GM18511 (cell line): ENCODE measurements around the gene FIGN.

Experiments used
- ATAC-seq: cut with Tn5 transposase; IDR thresholded peaks from one replicate; pipeline ENCODE4 v1.9.1; 2021; ENCODE audit warnings: mild to moderate bottlenecking, moderate library complexity; ENCODE audit not compliant: unreplicated experiment

The FIGN gene

DNA sequence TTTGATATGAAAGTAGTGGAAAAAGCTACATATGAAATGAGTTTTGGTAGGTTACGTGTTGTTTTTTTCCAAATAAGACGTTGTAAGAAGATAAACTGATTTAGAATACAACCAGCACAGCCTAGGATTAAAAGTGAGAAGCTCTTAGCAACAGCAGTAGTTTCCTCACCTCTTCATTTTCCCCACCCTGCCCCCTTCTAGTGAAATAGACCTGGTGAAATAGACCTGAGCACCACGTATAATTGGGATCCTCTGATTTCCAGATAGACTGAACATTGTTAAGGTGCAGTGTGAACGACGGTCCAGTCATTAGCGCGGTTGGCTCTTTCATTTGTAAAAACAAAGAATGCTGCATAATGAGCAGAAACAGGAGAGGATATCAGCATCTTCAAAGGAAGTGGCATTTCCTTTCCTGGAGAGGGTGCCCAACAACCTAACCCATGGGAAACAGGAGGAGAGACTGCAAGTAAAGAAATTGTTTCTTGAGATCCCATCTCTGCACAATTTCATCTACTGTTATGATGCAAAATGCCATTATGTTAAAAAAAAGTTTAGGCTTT lies 114.3 kb downstream of the FIGN start:
- no peak for ATAC-seq

DNA sequence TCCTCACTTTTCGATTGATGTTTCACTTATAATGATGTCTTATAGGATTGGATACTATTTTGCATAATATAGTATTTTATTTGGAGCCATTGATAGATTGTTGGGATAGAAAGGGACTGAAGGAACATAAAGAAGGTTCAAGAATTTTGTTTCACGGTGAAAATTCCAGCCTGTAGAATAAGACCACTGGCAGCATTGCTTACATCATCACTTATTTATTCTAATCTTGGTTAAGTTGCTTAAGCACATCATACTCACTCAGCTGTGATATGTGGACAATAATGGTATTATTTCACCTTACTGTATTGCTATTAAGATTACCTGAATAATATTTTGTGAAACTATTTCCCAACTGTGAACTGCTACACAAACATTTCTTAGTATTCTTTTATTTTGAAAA lies 118.3 kb downstream of the FIGN start:
- ATAC-seq = no peak

DNA sequence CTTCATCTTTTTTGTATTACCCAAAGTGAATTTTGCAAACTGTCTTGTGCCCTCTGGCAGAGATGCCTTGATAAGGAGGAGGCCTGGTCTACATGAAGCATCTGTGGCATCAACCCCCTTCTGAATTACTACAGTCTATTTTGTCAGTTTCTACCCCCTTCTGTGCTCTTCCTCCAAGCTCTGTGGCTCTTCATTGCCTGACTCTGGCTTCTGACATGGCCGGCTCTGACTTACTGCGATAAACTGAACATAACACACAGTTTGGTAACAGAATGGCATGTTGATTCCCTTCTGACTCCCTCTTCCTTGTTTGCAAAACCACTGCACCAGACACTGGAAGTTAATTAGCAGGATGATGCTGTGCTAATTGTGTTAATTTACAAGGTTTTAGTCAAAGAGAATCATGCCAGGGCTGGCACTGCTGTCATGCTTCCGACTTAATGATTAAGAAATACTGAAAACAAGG lies 122.5 kb downstream of the FIGN start:
- ATAC-seq = no peak

DNA sequence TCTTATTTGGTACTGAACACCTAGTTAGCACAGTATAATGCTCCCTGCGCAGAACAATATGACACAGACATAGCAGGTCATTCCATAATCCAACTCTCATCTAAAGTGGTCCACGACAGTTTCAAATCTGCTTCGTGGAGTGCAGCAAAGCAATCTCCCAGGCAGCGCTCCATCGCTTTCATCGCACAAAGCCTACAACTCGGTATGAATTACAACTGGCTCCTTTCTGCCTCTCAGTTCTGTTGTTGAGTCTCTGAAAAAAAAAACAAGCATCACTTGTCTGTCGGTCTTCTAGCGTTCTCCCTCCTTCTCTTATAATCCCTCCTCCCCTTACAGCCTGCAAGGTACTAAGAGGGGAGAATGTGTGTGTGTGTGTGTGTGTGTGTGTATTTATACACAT lies 123.5 kb downstream of the FIGN start:
- no peak for ATAC-seq

DNA sequence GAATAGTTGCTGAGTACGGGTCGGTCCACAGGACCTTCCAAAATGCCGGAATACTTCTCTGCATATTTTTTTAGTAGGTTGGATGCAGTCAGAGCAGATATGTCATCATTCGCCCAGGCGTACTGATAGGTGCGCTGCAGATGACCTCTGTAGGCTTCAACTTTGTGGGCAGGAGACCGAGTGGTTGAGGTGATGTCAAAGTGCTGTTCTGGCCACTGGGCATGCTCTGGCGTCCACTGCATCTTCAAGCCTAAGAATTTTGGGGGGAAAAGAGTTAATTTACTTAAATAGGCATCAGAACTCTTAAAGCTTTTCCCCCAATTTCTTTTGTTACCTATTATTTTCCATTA lies 124.3 kb downstream of the FIGN start:
- no peak for ATAC-seq

DNA sequence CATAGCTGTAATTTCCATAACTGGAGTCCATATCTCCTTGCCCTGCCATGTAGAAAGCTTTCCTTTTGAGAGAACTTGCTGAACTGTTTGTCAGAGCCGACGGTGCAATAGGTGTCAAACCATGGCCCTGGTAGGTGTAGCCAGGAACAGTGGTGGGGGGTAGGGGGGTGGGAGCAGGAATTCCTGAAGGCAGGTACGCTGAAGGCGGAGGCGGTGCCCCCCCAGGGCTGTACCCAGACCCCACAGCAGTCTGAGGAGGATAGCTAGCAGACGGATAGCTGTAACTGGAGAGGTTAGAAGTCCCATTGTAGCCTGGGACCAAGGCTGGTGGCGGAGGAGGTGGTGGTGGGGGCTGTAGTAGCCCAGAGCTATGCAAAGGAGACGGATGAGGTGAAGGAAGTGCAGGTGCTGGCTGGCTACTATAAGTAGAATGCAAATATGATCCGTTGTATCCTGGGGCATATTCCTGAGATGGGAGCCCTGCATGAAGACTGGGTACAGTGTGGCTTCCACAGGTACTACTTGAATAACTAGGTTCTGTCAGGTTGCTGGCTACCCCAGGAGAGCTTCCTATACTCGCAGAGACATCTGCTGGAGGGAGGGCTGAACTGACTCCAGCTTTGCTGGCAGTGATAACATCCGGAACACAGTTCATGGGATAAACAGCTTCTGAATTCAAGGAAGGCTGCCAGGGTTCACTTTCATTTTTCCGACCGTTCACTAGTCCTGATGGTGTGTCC lies 124.8 kb downstream of the FIGN start:
- ATAC-seq = no peak

DNA sequence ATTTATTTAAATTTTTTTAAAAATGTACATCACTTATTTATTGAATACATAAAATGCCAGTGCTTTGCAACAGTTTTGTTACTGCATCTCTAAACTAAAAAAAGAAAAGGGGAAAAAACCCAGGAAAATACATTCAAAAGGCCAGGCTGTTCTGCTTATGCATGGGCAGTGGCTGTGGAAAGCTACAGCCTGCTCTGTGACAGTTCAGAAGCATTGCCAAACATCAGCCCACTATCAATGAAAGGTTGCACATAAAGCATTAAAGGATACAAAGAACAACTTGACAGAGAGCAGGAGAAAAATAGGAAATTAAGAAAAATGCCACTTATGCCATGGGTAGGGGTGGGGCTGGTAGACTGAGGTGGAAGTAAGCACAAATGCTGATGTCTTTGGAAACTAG lies 128.2 kb downstream of the FIGN start:
- no peak for ATAC-seq

DNA sequence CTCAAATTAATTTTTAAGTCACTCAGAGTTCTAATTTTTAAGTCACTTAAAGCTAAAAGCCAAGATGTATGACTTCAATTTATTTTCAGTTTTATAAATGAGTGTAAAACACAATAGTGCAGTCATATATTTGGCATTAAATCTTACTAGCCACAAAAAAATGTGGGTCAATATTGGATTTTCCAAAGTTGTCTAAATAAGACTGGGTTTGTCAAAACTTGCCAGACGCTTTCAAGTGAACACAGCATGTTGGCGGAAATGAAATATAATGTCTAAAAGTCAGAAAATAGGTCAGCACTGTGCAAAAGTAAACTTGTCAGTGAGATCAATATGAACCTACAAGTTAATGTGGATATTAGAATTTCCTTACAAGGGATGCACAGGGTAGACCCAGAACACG lies 128.9 kb downstream of the FIGN start:
- ATAC-seq = no peak

DNA sequence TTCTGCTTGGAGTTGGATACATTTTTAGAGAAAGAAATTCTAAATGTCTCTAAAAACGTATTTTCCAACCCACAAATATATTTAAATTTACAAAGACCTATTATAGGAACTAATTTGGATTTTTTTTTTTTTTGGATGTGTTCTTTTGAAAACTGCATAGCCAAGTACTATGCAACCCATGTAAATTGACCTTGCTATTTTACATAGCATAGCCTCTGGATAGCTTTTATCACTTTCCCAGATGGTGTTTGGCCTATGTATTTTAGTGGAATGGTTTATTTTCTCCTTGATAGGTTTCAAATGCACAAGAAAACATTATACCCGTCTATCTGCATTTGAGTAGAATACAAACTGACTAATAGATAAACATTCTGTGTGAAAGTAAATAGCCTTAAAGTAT lies 130.0 kb downstream of the FIGN start:
- ATAC-seq = no peak

DNA sequence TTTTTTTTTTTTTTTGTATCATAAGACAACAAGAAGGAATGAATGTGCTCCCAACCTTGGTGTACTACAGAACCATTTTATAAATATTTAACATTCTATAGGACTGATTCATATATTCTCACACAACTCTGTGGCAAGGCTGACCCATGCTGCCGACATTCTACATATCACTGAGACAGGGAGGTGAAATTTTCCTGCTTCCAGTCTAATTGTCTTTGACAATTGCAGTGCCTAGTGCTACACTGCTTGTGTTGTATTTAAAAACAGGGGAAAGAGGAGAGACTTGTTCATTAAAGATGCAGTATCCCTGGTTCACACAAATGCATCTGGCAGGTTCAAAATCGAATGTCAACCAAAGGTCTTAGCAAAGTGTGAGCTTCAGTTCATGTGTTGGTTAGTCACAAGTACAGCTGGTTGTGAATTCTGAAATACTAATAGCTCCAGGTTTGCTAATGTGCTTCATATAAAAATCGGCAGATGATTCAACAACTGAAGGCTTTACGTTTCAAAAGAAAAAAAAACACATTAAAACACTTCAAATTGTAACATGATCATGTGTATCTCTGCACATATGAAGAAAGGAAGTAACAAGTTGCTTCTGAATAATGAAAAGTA lies 130.8 kb downstream of the FIGN start:
- ATAC-seq = no peak

DNA sequence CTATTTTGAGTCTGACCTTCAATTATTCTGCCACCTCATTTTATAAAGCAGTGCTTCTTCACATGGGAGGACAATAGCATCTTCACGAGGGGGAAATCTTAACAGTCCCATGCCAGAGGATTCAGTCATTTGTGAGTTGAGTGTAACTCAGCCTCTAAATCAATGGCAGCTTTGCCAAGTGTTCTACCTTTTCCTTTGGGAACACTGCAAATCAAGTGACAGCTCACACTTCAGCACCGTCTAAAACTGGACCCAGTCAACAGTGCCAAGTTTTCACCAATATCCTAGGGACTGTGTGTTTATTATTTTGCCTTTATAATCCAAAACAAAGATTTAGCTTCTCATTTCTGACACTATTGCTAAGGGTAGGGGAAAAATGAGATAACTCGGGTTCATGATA lies 133.6 kb downstream of the FIGN start:
- no peak for ATAC-seq

DNA sequence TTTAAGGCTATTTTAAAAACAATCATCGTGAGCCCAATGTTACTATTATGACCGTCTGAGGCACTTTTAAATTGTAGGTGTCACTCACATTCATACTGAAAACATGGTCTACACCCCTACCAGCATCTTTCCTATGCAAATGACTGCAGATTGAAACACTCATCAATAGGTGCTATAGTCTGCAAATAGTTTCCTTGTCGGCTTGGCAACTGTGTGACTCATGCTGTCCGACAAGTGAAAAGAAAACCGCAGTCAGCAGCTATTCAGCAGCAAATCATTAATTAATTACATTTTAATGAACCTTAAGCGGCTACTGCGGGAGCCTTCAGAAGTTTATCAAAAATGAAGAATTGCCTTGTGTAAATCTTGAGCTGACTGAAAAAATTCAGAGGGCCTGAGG lies 134.4 kb downstream of the FIGN start:
- no peak for ATAC-seq

DNA sequence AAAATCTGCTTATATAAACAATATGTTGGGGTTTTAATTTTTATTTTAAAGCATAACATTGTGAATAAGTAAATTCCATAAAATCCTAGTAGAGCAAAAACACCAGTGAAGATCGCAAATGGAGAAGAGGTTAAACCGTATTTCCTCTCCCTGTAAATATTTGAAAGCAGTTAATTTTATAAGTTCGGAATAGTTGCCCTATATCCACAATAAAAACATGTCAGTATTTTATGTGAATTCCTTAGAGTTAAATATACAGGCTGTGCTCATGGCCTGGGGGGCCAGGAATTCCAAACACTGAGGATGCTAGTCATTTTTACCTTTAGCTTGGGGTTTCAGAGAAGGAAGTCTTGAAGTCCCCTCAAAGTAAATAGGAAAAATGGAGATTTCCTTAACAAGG lies 135.0 kb downstream of the FIGN start:
- no peak for ATAC-seq

DNA sequence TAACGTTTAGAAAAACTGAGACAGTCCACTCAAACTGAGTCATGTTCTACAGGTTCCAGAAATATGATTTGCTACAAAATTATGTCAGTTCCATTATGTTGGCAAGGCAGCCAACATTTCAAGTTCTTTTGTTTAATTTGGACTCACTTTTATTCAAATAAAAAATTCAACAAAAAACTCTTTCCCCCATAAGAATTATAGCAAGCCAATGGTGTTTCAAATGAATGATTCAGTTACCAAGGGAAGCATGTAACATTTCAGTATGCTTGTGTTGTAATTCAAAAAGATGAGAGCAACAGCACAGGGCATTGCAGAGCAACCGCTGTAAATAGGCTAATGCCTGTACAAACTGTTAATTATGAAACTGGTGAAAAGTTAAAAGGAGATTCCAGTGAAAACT lies 140.8 kb downstream of the FIGN start:
- ATAC-seq = no peak

DNA sequence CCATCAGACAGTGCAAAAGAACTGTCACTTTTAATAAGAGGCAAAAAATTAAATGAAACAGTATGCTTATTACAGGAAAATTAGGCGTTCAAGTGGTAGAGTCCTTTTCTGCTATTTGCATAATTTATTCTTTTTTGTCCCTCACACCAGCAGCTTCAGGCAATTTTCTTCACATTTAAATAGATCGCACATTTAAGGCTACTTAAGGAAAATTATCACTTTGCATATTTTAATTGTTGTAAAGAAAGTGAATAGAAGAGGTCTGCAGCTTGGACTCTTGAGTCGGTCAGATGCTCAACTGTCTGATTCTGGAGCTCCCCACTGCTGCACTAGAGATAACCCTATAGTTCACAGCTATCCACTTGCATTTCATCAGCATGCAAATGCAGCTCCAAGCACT lies 141.3 kb downstream of the FIGN start:
- no peak for ATAC-seq

DNA sequence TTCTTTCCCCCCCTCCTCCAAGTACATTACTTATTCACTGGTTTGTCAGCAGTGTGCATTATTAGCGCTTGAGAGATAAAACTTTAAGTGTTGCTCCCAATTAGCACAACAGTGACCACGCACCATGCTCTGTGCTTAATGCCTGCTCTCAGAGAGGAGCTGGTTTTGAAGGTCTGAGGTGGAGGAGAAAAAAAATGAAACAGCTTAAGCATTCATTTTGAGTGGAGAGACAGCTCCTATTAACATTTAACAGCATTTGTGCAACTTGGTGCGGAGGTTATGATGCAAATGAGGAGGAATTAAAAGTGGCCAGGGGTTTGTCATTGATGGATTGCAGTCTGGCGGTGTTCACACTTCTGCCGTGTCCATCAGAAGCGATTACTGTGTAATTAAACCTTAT lies 141.8 kb downstream of the FIGN start:
- ATAC-seq = no peak

DNA sequence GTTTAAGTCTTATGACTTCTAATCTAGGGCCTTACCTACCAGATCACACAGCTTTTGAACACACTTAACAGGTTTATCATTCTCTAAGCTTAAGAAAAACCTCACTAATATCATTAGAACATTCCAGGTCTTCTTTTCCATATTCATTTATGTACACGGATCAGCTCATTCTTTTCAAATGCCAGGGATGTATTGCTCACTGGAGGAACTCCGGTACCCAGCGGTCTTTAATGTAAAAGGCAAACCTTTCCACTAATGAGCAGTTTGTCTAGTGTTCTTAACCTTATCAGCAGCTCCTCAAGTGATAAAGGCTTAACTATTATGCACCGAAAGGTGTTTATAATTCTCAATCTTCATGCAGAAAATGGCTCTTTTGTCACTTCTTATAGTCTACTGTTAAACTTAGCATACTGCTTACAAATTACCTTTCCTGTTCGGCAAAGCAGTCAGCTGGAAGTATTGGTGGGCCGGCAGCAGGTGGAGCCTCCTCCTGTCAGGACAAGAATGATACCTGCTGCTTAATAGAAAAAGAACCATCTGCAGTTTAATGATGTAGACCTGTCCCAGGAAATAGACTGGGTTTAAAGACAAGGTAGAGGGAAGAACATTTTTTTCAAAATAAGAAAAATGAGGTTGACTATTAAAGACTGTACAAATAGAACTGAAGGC lies 142.7 kb downstream of the FIGN start:
- ATAC-seq = no peak

DNA sequence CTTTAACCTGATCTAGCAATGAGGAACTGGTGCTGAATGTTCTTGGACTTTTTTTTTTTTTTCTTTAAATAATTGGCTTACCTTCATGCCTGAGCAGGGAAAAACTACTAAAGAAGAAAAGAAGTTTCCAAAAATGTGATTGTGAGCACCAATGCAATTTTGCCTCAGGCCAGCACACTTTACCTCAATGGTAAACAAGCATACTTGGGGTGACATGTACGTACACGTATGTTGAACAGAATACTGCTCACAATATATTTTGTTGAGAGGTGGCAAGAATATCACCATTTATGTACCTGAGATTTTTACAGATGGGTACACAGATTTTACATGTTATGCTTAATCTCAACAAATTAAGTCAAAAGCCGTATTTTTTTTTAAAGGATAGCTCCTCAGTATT lies 144.3 kb downstream of the FIGN start:
- no peak for ATAC-seq

DNA sequence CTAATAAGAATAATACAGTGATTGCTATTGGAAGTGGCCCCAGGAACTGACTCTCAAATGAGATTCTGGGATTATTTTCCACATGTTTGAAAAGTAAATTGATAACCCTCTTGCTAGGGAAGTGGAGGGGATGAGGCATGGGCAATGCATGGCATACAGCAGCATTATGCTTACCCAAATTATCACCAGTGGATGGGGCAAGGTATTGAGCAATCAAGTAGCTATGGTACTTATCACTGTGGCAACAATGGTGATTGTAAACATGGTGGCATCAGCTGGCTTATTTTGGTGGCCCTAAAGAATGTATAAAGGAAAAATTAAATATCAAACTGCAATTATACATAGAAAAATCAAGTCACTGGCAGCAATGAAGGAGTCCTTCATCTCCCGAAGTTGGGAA lies 155.1 kb downstream of the FIGN start:
- no peak for ATAC-seq

DNA sequence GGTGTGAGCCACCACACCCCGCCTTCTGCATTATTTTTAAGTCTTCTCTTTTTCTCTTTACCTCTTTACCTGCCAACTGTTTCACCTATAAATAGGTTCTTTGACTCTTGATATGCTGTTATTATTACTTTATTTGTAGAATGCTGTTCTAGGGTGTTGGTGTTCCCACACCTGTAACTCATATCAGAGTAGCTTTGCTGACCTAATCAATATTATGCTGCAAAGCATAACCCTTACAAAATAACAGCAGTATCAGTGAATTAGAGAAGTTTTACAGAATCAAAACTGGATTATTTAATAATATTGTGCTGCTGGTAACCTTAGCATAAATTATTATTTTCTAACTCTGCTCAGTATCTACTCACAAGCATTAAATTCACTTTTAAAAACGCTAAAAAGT lies 161.5 kb downstream of the FIGN start:
- no peak for ATAC-seq

DNA sequence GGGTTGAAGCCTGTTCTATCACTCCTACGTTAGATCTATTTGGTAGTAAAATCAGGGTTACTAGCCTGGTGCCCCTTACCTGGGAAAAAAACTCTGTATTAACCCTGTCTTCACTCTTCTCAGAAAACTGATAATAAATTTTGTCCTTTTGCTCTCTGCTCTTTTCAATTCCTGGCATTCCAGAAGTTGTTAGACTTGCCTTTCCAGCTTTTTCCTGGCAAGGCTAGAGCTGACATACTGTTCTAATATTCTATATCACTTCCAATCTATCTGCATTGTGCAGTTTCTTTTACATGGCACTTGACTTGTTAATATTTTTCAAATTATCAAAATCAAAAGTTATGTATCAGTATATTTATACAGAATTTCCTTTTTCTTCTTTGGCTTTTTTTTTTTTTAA lies 162.2 kb downstream of the FIGN start:
- no peak for ATAC-seq

DNA sequence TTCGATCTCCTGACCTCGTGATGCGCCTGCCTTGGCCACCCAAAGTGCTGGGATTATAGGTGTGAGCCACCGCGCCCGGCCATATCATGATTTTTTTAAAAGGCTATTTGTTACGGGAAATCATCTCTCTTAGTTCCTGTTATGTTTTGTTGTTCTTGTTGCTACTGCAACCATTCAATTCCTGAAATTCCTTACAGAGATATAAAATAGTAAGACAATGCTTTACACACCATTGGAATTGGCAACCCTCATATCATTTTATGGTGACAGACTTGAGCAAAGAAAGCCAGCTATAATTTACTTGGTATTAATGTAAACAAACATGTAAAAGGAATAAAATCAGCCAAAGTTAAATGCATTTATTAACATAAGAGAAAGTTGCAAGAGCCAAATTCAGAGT lies 163.0 kb downstream of the FIGN start:
- ATAC-seq = no peak
